Epidermal melanocyte (primary cell): ENCODE measurements around the gene PRKACG.
"Not testable (repeated sequence)": the region's sequence is repeated elsewhere in the genome, so short reads cannot be mapped to it uniquely, and the experiment has no call there.

Source experiments
- DNase-seq: peaks from one replicate; pipeline ENCODE4 v3.0.0; 2011; ENCODE audit warnings: low spot score; ENCODE audit not compliant: insufficient read length

Gene PRKACG

DNA sequence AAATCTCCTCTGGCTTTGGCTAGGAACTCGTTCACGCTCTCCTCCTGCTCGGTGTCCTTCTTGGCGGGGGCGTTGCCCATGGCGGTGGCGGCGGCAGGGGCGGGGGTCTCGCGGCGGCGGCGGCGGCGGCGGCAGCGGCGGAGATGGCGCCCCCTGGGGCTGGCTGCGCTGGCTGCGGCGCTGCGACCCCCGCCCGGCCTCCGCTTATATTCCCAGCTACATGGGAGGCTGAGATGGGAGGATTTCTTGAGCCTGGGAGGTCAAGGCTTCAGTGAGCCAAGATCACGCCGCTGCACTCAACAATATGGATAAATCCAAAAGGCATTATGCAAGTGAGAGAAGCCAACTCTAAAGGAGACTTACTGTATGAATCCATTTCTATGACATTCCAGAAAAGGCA lies at the start of gene PRKACG:
PRKACG (minus strand) TSS at position 101 of the 400 bp plus-strand sequence; CDS start at position 80, 21 bp downstream.
- DNase-seq = no peak

DNA sequence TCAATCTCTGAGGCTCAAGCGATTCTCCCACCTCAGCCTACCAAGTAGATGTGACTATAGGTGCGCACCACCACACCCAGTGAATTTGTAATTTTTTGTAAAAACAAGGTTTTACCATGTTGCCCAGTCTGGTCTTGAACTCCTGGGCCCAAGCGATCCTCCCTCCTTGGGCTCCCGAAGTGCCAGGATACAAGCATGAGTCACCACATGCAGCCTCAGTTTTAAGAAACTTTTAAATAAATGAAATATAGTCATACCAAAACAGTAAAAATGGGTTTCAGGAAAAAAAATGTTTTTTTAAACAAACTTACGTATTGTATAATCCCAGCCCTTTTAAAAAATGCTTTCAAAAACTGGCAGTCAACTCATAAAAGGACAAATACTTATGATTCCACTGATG lies 48.3 kb upstream of the PRKACG start:
- DNase-seq = no peak

DNA sequence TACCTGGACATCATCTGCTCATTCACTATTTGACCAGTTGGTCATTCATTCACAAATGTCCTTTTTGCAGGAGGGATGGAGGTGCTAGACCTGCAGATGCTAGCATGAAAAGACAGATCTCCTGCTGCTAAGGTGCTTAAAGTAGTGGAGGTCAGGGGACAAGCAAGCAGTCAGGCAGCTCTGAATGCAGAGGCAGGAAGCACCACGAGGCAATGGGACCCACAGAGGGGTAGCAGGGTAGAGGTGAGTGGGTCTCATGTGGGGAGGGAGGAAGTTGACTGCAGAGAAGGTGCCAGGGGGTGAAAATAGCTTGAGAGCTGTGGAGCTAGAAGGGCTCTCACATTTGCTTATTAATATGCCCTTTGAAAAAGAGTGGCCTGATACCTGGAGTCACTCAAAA lies 46.9 kb upstream of the PRKACG start:
- no peak for DNase-seq

DNA sequence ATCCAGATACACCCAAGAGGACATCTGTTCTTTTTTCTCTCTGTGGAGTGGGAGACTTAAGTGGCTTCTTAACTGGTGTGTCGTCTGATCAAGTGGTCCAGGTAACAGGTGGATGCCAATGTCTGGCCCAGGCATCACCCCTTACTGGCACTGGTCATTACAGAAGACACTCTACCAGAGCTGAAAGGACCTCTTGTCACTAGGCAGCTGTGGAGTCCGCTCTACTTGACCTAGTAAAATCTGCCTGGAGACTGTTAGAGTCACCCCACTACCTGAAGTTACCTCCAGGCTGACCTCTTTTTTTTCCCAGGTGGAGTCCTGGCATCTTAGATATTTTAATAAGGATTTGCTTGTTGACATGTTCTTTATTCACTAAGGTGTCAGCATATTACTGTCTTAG lies 44.2 kb upstream of the PRKACG start:
- no peak for DNase-seq

DNA sequence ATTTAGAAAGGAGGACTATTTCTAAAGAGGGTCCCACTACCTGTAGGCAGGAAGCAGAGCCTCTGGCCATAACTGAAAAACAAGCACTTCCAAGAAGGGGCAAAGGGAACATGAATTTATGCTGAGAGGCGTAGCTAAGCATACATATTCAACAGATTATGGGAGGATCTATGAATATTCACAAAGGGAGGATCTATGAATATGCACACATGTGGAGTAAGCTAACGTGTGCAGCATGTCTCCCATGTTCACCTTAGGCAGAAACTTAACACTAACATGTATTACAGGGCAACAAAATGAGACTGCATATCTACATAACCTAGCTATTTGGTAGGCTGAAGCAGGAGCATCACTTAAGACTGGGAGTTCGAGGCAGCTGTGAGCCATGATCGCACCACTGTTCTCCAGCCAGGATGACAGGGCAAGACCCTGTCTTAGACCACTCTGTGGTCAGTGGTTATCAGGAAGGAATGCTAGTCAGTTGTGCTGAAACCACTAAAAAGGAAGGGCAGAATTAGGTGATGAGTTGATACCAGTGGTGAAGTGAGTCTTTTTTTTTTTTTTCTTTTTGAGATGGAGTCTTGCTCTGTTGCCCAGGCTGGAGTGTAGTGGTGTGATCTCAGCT lies 42.4 kb upstream of the PRKACG start:
- DNase-seq = no peak

DNA sequence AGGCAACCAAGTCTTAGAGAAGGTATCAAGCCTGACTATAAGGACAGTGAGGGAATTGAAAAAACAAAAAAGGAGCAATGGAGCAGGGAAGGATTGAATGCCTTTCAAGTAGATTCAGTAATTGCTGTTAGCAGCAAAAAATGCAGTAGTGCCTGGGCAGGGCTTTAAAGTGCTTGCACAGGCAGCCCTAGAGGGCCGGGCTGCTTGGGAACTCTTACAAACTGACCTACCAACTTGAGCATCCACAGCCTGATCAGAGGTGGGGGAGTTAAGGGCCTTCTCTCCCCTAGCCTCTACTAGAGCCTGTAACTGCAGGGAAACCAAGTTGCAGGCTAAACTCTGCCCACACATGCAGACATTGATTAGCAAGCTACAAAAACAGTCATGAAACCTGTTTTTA lies 41.1 kb upstream of the PRKACG start:
- no peak for DNase-seq

DNA sequence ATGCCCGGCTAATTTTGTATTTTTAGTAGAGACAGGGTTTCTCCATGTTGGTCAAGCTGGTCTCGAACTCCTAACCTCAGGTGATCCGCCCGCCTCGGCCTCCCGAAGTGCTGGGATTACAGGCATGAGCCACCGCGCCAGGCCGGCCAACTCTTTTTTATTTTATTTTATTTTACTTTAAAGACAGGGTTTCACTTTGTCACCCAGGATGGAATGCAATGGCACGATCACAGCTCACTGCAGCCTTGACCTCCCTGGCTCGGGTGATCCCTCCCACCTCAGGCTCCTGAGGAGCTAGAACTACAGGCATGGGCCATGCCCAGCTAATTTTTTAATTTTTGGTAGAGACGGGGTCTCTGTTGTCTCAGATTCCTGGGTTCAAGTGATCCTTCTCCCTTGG lies 37.0 kb upstream of the PRKACG start:
- not testable (repeated sequence) for DNase-seq

DNA sequence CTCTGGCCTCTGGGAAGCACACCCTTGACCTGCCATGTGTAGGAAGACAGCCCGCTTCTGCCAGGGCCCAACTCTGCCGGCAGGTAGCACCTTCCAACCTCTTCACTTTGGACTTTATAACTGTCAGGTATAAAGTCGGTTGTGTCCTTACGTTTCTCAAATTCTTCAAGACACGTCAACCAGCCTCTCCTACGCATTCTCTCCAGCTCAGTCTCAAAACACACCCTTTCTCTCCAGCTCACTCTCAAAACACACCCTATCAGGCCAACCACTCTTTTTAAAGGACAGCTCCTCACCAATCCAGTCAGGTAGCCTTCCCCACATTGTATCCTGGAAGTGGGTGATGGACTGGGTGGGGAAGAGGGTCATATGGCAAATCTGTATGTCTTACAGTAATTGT lies 35.2 kb upstream of the PRKACG start:
- no peak for DNase-seq

DNA sequence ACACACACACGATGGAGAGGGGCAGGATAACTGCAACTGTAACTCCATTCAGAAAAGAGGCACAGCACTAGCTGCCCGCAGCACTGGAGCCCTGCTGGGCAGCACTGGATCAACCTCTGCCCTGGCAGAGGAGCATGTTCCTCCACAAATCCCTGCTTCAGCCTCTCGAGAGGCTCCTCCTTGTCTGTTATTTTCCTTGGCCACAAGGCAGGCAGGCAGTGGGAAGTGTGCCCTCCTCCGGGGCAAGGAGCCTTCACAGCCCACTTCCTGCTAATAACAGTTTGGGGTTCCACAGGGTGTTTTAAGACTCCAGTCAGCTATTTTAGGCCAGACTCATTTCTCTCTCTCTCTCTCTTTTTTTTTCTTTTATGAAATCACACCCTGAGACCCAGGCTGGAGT lies 33.5 kb upstream of the PRKACG start:
- no peak for DNase-seq

DNA sequence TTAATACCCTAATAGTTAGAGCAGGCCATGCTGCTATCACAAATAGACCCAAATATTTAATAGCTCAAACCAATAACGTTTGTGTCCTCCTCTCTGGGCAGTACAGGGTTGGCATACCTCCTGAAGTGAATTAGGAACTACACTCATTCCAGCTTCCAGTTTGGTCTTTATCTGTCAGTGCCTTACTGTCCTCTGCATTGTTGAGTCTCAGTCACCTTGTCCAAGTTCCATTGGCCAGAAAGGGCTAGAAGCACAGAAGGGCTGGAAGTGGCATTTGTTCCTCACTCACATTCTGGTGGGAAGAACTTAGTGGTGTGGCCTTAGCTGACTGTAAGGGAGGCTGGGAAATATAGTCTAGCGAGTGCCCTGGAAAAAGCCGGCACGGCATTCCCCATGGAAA lies 32.8 kb upstream of the PRKACG start:
- no peak for DNase-seq

DNA sequence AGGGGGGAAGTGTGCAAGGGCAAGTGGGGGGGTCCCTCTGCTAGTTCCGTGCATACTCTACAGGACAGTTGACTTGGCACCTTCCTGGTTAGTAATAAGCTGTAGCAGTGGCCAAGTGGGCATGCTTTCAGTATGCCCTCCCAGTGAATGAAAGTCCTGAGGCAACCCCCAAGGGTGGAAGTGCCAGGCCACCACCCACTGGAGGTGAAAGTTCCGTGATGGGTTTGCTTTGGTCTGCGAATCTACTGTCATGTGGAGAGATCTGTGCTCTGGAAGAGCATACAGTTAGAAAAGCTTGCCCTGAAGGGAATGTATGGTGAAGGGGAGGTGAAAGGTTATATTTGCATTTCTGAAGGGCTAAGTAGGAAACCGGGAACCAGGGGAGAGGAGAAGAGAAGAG lies 31.9 kb upstream of the PRKACG start:
- no peak for DNase-seq

DNA sequence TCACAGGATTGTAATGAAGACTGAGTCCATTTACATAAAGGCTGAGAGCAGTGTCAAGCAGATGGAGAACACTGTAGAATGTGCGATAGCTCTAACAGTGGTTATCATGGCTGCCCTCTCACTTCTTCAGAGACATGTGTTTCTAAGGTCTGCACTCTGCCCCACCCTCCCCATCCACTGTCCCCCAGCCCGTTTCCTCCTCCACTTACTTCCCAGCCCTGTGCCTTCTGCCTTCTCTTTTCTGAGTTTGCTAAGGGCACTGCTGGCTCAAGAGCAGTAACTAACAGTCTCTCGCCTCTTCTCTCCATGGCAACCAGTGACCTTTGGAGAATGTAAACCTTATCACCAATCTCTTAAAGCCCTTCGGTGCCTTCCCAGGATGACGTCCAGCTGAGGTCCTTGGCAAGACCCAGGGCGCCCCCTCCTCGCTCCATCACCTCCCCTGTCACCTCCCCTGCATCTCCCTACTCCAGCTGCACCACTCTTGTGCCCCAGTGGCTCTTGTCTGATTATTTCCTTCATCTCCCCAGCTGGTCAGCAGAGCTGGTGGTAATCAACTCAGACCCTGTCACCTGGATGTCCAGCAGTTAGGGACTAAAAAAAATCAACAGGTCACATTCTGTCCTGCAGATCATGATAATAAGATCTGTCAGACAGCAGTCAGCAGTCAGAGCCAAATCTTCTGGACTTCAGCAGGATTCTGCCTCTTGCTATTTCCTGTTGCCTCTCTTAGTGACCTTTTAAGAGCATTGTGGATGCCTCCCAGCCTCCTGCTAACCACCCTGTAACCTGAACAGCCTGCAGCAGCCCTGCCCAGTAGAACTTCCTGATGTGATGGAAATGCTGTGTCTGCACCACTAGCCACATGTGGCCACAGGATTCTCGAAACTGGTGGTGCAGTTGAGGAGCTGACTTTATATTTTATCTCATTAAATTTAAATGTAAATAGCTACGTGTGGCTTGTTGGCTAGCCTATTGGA lies 30.6 kb upstream of the PRKACG start:
- DNase-seq = no peak

DNA sequence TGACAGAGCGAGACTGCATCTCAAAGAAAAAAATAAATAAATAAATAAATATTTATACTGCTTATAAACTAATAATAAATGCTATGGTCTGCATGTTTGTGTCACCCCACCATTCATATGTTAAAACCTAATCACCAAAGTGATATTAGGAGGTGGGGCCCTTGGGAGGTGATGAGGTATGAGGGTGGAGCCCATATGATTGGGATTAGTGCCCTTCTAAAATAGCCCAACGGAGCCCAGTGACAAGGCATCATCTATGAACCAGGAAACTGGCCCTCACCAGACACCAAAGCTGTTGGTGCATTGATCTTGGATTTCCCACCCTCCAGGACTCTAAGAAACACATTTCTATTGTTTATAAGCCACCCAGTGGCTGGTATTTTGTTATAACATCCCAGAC lies 26.7 kb upstream of the PRKACG start:
- no peak for DNase-seq

DNA sequence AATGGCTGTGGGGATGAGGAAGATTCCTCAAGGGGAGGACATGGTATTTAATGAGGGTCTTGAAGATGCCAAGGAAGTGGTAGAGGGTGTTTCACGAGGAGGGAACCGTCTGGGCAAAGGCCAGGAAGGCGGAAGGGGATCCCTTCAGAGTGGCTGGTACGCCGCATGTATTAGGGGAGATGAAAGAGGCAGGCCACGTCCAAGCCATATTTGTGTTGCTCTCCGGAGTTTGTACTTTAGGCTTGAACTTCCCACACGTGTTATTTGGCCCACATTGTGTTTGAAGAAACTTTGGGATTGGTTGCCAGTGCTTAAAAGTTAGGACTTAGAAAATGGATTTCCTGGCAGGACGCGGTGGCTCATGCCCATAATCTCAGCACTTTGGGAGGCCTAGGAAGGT lies 22.9 kb upstream of the PRKACG start:
- no peak for DNase-seq

DNA sequence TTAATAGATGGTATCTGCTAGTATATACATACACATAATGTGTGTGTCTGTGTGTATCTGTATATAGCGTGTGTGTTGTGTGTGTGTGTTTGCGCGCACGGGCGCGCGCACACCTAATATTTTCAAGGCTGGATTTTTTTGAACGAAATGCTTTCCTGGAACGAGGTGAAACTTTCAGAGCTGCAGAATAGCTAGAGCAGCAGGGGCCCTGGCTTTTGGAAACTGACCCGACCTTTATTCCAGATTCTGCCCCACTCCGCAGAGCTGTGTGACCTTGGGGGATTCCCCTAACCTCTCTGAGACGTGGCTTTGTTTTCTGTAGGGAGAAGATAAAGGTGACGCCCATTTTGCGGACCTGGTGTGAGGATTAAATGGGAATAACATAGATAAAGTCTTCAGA lies 22.4 kb upstream of the PRKACG start:
- DNase-seq = no peak

DNA sequence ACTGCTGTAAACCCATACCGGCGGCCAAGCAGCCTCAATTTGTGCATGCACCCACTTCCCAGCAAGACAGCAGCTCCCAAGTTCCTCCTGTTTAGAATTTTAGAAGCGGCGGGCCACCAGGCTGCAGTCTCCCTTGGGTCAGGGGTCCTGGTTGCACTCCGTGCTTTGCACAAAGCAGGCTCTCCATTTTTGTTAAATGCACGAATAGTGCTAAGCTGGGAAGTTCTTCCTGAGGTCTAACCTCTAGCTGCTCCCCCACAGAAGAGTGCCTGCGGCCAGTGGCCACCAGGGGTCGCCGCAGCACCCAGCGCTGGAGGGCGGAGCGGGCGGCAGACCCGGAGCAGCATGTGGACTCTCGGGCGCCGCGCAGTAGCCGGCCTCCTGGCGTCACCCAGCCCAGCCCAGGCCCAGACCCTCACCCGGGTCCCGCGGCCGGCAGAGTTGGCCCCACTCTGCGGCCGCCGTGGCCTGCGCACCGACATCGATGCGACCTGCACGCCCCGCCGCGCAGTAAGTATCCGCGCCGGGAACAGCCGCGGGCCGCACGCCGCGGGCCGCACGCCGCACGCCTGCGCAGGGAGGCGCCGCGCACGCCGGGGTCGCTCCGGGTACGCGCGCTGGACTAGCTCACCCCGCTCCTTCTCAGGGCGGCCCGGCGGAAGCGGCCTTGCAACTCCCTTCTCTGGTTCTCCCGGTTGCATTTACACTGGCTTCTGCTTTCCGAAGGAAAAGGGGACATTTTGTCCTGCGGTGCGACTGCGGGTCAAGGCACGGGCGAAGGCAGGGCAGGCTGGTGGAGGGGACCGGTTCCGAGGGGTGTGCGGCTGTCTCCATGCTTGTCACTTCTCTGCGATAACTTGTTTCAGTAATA lies 21.8 kb upstream of the PRKACG start, which contains the start of gene FXN:
FXN (plus strand) TSS at position 315 of the 871 bp plus-strand sequence; CDS start at position 346, 31 bp downstream.
- peak; percentile 81 for DNase-seq

DNA sequence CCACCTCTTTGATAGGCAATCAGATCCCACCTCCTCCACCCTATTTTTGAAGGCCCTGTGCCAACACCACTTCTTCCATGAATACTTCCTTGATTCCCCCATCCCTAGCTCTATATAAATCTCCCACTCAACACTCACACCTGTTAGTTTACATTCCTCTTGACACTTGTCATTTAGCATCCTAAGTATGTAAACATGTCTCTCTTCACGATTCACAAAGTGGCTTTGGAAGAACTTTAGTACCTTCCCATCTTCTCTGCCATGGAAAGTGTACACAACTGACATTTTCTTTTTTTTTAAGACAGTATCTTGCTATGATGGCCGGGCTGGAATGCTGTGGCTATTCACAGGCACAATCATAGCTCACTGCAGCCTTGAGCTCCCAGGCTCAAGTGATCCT lies 20.2 kb upstream of the PRKACG start:
- DNase-seq = no peak

DNA sequence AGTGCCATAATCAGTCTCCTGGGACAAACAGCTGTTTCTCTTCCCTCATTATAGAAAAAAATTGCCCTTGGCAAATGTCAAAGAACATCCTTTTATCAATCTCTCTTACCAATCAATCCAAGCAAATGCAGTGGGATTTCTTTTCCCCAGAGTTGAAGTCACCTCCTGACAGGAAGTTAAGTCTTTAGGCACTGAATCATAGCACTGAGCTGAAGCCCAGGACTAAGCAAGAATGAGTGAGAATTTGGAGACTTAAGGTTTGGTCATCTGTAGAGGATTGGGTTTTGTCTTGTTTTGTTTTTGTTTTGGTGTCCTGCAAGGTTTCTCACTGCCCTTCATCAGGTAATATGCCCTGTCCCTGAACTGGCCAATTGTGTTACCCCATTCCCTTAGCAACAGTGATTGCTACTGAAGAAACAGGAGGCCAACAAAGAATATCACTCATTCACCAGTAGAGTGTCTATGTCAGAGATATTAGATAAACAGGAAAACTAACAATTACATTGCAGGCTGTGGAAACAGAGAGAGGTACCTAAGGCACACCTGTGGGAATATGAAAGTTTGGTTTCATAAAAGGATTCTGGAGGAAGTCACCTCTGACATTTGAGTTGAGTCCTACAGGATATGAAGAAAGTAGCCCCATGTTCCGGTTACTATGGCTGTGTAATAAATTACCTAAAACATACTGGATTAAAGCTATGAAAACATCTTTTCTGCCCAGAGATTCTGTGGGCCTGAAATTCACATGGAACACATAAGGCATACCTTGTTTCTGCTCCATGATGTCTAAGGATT lies 17.1 kb upstream of the PRKACG start:
- DNase-seq = no peak

DNA sequence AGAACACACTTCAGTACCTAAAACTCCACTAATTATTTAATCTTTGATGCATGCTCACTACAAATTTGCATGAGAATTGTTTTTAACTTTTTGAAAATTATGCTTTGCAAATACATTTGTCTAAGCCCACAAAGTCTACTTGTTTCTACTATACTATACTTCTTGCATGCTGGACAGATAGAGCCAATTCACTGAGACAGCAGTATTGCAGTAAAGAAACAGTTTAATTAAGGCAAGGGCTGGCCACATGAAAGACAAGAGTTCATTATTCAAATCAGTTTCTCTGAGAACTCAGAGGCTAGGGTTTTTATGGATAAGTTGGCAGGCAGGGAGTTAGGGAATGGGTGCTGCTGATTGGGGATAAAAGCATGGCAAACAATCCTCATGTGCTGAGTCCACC lies 15.6 kb upstream of the PRKACG start:
- DNase-seq = no peak

DNA sequence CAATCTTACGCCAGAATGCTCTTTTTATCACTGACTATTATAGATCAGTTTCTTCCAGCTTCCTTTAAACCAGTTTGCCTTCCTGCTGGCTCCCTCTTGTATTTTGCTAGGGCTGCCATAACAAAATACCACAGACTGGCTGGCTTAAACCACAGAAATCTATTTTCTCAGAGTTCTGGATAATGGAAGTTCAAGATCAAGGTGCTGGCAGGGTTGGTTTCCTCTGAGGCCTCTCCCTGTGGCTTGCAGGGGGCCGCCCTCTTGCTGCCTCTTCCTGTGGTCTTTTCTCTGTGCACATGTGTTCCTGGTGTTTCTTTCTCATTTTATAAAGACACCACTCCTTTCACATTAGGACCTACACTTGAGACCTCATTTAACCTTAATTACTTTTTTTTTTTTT lies 14.8 kb upstream of the PRKACG start:
- no peak for DNase-seq
